ENCODE results near the gene TGFA.

DNA sequence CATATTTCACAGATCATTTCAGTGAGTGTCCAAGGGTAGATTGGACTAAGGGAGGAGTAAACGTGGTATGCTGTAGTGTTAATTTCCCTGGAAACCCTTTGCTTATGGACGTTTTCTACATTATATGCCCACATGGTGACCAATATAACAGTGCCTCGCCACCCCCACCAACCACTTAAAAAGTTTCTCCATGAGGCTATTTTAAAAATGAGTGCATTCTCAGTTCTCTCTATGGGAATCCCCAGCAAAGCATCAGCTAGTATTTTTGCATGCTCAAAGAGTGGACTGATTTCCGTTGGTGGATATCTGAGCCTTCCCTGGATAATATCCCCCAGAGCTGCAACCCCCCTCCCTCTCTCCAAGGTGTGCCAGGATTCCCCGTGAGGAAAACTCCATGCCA, 73.2 kb downstream of the TGFA start:
- no peak for TF ChIP-seq CTCF (tag by site-specific recombination; IDR thresholded peaks at IDR 0.05)
- TF ChIP-seq, protein P1, sequence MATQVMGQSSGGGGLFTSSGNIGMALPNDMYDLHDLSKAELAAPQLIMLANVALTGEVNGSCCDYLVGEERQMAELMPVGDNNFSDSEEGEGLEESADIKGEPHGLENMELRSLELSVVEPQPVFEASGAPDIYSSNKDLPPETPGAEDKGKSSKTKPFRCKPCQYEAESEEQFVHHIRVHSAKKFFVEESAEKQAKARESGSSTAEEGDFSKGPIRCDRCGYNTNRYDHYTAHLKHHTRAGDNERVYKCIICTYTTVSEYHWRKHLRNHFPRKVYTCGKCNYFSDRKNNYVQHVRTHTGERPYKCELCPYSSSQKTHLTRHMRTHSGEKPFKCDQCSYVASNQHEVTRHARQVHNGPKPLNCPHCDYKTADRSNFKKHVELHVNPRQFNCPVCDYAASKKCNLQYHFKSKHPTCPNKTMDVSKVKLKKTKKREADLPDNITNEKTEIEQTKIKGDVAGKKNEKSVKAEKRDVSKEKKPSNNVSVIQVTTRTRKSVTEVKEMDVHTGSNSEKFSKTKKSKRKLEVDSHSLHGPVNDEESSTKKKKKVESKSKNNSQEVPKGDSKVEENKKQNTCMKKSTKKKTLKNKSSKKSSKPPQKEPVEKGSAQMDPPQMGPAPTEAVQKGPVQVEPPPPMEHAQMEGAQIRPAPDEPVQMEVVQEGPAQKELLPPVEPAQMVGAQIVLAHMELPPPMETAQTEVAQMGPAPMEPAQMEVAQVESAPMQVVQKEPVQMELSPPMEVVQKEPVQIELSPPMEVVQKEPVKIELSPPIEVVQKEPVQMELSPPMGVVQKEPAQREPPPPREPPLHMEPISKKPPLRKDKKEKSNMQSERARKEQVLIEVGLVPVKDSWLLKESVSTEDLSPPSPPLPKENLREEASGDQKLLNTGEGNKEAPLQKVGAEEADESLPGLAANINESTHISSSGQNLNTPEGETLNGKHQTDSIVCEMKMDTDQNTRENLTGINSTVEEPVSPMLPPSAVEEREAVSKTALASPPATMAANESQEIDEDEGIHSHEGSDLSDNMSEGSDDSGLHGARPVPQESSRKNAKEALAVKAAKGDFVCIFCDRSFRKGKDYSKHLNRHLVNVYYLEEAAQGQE (tag by site-specific recombination; IDR thresholded peaks at IDR 0.05) = no peak
- TF ChIP-seq ZNF274 (IDR thresholded peaks at IDR 0.05; ENCODE audit: low read length) = no peak
- TF ChIP-seq ZNF274 (tag by site-specific recombination; IDR thresholded peaks at IDR 0.05; ENCODE audit: borderline replicate concordance) = no peak

Data from HEK293 (cell line).